ENCODE results near the gene CRACR2B. TPM values are rescaled to one million over a fixed set of nuclear protein-coding genes. Genes with fewer than 3 reads are reported as not detected.

CRACR2B gene
- total and polyA plus RNA-seq, 2 of the 13 experiments (the other 11 are each of a cell fraction or from before 2014, with no cell fraction given), result 14.9 to 21.0 TPM

DNA sequence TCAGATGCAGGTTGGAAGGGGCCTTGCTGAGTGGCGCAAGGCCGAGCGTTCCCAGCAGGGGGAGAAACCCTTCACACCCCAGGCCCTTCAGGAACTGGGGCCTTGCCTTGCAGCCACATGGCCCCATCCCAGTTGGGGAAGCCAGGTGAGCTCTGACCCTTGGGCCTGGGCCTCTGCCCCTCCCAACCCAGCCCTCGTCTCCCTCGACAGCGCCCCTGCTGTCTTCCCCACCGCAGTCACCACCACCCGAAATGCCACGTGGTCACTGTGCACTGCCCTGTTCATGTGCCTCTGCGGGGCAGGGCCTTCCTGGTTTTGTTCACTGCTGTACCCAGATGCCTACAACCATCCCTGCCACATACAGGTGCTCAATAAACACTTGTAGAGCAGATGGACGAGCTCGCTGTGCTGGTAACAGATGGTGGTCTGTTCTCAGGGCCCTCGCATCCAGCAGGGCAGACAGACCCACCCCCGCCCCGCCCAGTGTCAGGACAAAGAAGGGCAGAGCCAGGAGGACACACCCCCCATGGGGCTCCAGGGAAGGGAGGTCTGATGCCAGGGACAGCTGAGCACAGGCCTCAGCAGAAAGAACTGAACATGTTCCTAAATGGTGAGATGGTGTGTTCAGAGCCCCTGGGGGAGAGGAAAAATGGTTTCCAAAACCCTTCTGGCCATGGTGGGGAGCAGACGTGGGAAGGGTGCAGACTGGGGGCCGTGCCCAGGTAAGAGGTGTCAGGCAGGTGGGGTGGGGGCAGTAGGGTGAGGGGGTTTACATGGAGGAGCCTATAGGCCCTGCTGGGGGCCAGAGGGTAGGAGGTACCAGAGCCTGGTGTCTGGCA, 10.9 kb downstream of the CRACR2B start (continued):
- TF ChIP-seq CCDC6 (CRISPR knock-in tag; IDR thresholded peaks at IDR 0.05), result peak; percentile 89
- no peak; the same call in 1 of the 2 replicates for TF ChIP-seq NCOR1 (IDR thresholded peaks at IDR 0.05; ENCODE audit: borderline replicate concordance, low read length)
- TF ChIP-seq ZFAT (CRISPR knock-in tag; conservative IDR thresholded peaks at IDR 0.05), result no peak
- TF ChIP-seq HNF4A (CRISPR knock-in tag; IDR thresholded peaks at IDR 0.05), result peak; percentile 91
- TF ChIP-seq ZFYVE20 (CRISPR knock-in tag; IDR thresholded peaks at IDR 0.05; ENCODE audit: borderline replicate concordance, low read depth), result no peak
- TF ChIP-seq, protein P1, sequence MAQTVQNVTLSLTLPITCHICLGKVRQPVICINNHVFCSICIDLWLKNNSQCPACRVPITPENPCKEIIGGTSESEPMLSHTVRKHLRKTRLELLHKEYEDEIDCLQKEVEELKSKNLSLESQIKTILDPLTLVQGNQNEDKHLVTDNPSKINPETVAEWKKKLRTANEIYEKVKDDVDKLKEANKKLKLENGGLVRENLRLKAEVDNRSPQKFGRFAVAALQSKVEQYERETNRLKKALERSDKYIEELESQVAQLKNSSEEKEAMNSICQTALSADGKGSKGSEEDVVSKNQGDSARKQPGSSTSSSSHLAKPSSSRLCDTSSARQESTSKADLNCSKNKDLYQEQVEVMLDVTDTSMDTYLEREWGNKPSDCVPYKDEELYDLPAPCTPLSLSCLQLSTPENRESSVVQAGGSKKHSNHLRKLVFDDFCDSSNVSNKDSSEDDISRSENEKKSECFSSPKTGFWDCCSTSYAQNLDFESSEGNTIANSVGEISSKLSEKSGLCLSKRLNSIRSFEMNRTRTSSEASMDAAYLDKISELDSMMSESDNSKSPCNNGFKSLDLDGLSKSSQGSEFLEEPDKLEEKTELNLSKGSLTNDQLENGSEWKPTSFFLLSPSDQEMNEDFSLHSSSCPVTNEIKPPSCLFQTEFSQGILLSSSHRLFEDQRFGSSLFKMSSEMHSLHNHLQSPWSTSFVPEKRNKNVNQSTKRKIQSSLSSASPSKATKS (CRISPR knock-in tag; IDR thresholded peaks at IDR 0.05), result no peak
- TF ChIP-seq PITX1 (CRISPR knock-in tag; IDR thresholded peaks at IDR 0.05), result peak; percentile 78; the same call in 1 of the 2 replicates
- TF ChIP-seq BORCS8-MEF2B (CRISPR knock-in tag; IDR thresholded peaks at IDR 0.05), result peak; percentile 86; the same call in 1 of the 2 replicates
- no peak for TF ChIP-seq PHF8 (CRISPR knock-in tag; IDR thresholded peaks at IDR 0.05)
- no peak for TF ChIP-seq ATM (IDR thresholded peaks at IDR 0.05; ENCODE audit: borderline replicate concordance)
- TF ChIP-seq, protein P2, sequence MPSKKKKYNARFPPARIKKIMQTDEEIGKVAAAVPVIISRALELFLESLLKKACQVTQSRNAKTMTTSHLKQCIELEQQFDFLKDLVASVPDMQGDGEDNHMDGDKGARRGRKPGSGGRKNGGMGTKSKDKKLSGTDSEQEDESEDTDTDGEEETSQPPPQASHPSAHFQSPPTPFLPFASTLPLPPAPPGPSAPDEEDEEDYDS (CRISPR knock-in tag; IDR thresholded peaks at IDR 0.05), result peak; percentile 48; the same call in 1 of the 2 replicates
- TF ChIP-seq, protein P3, sequence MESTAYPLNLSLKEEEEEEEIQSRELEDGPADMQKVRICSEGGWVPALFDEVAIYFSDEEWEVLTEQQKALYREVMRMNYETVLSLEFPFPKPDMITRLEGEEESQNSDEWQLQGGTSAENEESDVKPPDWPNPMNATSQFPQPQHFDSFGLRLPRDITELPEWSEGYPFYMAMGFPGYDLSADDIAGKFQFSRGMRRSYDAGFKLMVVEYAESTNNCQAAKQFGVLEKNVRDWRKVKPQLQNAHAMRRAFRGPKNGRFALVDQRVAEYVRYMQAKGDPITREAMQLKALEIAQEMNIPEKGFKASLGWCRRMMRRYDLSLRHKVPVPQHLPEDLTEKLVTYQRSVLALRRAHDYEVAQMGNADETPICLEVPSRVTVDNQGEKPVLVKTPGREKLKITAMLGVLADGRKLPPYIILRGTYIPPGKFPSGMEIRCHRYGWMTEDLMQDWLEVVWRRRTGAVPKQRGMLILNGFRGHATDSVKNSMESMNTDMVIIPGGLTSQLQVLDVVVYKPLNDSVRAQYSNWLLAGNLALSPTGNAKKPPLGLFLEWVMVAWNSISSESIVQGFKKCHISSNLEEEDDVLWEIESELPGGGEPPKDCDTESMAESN (CRISPR knock-in tag; conservative IDR thresholded peaks at IDR 0.05), result no peak
- no peak for TF ChIP-seq ZNF703 (CRISPR knock-in tag; IDR thresholded peaks at IDR 0.05; ENCODE audit: borderline replicate concordance)
- TF ChIP-seq, protein P4, sequence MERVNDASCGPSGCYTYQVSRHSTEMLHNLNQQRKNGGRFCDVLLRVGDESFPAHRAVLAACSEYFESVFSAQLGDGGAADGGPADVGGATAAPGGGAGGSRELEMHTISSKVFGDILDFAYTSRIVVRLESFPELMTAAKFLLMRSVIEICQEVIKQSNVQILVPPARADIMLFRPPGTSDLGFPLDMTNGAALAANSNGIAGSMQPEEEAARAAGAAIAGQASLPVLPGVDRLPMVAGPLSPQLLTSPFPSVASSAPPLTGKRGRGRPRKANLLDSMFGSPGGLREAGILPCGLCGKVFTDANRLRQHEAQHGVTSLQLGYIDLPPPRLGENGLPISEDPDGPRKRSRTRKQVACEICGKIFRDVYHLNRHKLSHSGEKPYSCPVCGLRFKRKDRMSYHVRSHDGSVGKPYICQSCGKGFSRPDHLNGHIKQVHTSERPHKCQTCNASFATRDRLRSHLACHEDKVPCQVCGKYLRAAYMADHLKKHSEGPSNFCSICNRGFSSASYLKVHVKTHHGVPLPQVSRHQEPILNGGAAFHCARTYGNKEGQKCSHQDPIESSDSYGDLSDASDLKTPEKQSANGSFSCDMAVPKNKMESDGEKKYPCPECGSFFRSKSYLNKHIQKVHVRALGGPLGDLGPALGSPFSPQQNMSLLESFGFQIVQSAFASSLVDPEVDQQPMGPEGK (CRISPR knock-in tag; IDR thresholded peaks at IDR 0.05), result peak; percentile 93
- no peak for TF ChIP-seq ZNF382 (CRISPR knock-in tag; IDR thresholded peaks at IDR 0.05; ENCODE audit: borderline replicate concordance)
- no peak for TF ChIP-seq ZNF292 (CRISPR knock-in tag; IDR thresholded peaks at IDR 0.05; ENCODE audit: borderline replicate concordance, low read depth)
- TF ChIP-seq REPIN1 (CRISPR knock-in tag; IDR thresholded peaks at IDR 0.05; ENCODE audit: borderline replicate concordance, low read depth), result peak; percentile 55
- TF ChIP-seq SMC3 (IDR thresholded peaks at IDR 0.05; ENCODE audit: low read length), result no peak; the same call in 1 of the 2 replicates
- TF ChIP-seq, protein P5, sequence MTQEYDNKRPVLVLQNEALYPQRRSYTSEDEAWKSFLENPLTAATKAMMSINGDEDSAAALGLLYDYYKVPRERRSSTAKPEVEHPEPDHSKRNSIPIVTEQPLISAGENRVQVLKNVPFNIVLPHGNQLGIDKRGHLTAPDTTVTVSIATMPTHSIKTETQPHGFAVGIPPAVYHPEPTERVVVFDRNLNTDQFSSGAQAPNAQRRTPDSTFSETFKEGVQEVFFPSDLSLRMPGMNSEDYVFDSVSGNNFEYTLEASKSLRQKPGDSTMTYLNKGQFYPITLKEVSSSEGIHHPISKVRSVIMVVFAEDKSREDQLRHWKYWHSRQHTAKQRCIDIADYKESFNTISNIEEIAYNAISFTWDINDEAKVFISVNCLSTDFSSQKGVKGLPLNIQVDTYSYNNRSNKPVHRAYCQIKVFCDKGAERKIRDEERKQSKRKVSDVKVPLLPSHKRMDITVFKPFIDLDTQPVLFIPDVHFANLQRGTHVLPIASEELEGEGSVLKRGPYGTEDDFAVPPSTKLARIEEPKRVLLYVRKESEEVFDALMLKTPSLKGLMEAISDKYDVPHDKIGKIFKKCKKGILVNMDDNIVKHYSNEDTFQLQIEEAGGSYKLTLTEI (CRISPR knock-in tag; conservative IDR thresholded peaks at IDR 0.05), result no peak

Measured in HepG2 (cell line).